MM.1S (cell line): ENCODE measurements around the gene TKTL1.

Experiments used
- DNase-seq: peaks from one replicate; pipeline ENCODE4 v3.0.0-alpha.2; 2015
- H2AFZ ChIP-seq: fragments of 300-600 bp; sonication (generic); 2 replicates; pipeline ENCODE4 v1.6.0; 2016; ENCODE audit warnings: antibody characterized with exemption, low read length
- H3F3A ChIP-seq: fragments of 300-600 bp; sonication (generic); 2 replicates; pipeline ENCODE4 v1.6.1; 2016; ENCODE audit warnings: mild to moderate bottlenecking, antibody characterized with exemption, low read length, moderate library complexity, mixed read lengths; ENCODE audit not compliant: insufficient read depth
- H3K27ac ChIP-seq: fragments of 300-600 bp; sonication (generic); 2 replicates; pipeline ENCODE4 v1.5.1; 2016; ENCODE audit warnings: mild to moderate bottlenecking, low read length
- H3K27me3 ChIP-seq: fragments of 300-600 bp; sonication (generic); replicated peaks from 2 replicates; pipeline ENCODE4 v1.6.0; 2016; ENCODE audit warnings: low read length; ENCODE audit not compliant: insufficient read depth
- H3K36me3 ChIP-seq: fragments of 300-600 bp; sonication (generic); replicated peaks from 2 replicates; pipeline ENCODE4 v1.6.1; 2016; ENCODE audit warnings: mild to moderate bottlenecking, low read length, mixed read lengths; ENCODE audit not compliant: insufficient read depth
- H3K4me1 ChIP-seq: fragments of 300-600 bp; sonication (generic); 2 replicates; pipeline ENCODE4 v1.6.1; 2016; ENCODE audit warnings: low read length, mixed read lengths
- H3K4me2 ChIP-seq: fragments of 300-600 bp; sonication (generic); 2 replicates; pipeline ENCODE4 v1.6.0; 2016; ENCODE audit warnings: low read depth, low read length
- H3K4me3 ChIP-seq: fragments of 300-600 bp; sonication (generic); 2 replicates; pipeline ENCODE4 v1.5.1; 2016; ENCODE audit warnings: low read length, mixed read lengths
- H3K79me2 ChIP-seq: fragments of 300-600 bp; sonication (generic); 2 replicates; pipeline ENCODE4 v1.6.1; 2016; ENCODE audit warnings: mixed run types, low read length, mixed read lengths
- H3K9ac ChIP-seq: fragments of 300-600 bp; sonication (generic); 2 replicates; pipeline ENCODE4 v1.6.1; 2016; ENCODE audit warnings: low read length, mixed read lengths
- H3K9me2 ChIP-seq: fragments of 300-600 bp; sonication (generic); replicated peaks from 2 replicates; pipeline ENCODE4 v1.6.1; 2016; ENCODE audit warnings: mild to moderate bottlenecking, low read length, mixed read lengths; ENCODE audit not compliant: insufficient read depth
- H3K9me3 ChIP-seq: fragments of 300-600 bp; sonication (generic); replicated peaks from 2 replicates; pipeline ENCODE4 v1.6.1; 2016; ENCODE audit warnings: mild to moderate bottlenecking, low read length, mixed read lengths; ENCODE audit not compliant: insufficient read depth
- H4K20me1 ChIP-seq: fragments of 300-600 bp; sonication (generic); 2 replicates; pipeline ENCODE4 v1.6.1; 2016; ENCODE audit warnings: mild to moderate bottlenecking, low read length, moderate library complexity, mixed read lengths; ENCODE audit not compliant: insufficient read depth
- EZH2 ChIP-seq: fragments of 300-600 bp; sonication (generic); optimal IDR thresholded peaks from 2 replicates; pipeline ENCODE3; 2017; ENCODE audit warnings: low read depth, mild to moderate bottlenecking, antibody characterized with exemption, low read length, mixed read lengths
- EZH2phosphoT487 ChIP-seq: fragments of 300-600 bp; sonication (generic); IDR thresholded peaks from 2 replicates; pipeline ENCODE4 v1.6.1; 2018; ENCODE audit warnings: antibody characterized with exemption, low read length
- TF ChIP-seq, protein P1 (sequence below): fragments of 300-600 bp; sonication (generic); IDR thresholded peaks from 2 replicates; pipeline ENCODE4 v1.5.1; 2016; ENCODE audit warnings: antibody characterized with exemption, low read length, mixed read lengths

The TKTL1 gene

DNA sequence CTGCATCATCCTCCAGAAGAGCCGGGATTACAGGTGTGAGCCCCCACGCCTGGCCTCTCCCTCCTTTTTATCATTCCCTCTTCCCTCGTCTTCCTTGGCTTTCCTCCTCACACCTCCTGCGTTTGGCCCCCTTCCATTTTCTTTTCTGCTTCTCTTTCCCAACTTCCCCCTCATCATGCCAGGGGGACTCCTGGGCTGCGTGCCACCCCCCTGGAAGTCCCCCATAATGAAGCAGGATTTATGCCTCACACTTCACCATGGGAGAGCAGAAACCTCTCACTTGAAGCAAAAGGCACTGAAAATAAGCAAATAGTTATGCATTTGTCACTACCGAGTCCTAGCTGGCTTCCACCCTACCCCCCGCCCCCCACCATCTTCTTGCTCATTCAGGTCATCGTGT lies 7.9 kb downstream of the TKTL1 start:
- H3K4me3 ChIP-seq = no peak overlapping the region
- no peaks in the 10 kb centered on the region for H3K9me3 ChIP-seq
- DNase-seq = no peak
- H2AFZ ChIP-seq = no peak overlapping the region
- no peaks in the 10 kb centered on the region for H3K79me2 ChIP-seq
- no peaks in the 10 kb centered on the region for H4K20me1 ChIP-seq
- H3K27me3 ChIP-seq = no peaks in the 10 kb centered on the region
- H3F3A ChIP-seq = peaks cover 4% of the 10 kb centered on the region; the same call in 1 of the 2 replicates
- no peaks in the 10 kb centered on the region for H3K36me3 ChIP-seq
- TF ChIP-seq, protein P1, sequence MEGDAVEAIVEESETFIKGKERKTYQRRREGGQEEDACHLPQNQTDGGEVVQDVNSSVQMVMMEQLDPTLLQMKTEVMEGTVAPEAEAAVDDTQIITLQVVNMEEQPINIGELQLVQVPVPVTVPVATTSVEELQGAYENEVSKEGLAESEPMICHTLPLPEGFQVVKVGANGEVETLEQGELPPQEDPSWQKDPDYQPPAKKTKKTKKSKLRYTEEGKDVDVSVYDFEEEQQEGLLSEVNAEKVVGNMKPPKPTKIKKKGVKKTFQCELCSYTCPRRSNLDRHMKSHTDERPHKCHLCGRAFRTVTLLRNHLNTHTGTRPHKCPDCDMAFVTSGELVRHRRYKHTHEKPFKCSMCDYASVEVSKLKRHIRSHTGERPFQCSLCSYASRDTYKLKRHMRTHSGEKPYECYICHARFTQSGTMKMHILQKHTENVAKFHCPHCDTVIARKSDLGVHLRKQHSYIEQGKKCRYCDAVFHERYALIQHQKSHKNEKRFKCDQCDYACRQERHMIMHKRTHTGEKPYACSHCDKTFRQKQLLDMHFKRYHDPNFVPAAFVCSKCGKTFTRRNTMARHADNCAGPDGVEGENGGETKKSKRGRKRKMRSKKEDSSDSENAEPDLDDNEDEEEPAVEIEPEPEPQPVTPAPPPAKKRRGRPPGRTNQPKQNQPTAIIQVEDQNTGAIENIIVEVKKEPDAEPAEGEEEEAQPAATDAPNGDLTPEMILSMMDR = no peak
- no peak for TF ChIP-seq EZH2
- TF ChIP-seq EZH2phosphoT487 = no peak
- H3K9ac ChIP-seq = no peak overlapping the region
- no peak overlapping the region for H3K27ac ChIP-seq
- H3K9me2 ChIP-seq = no peaks in the 10 kb centered on the region
- H3K4me1 ChIP-seq = peaks cover 8% of the 10 kb centered on the region; the same call in 1 of the 2 replicates
- H3K4me2 ChIP-seq = no peak overlapping the region

DNA sequence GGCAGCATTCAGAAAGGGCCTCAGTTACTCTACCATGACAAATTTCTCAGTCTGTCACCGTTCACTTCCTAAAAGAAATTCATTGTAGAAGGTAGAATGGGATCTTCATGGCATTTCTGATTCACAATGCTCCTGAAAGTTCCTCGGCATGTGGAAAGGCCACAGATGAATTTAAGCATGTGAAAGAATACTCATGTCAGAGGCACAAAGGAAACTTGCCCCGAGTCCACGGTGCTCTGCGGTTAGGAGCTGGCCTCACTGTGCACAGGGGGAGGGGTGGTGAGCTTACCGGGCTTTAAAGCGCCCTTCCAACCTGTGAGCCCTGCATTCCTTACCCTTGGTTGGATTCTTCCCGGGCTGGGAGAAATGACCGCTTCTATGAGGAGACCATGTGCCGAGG lies 9.3 kb downstream of the TKTL1 start:
- H3K27ac ChIP-seq = no peak overlapping the region
- no peak overlapping the region for H2AFZ ChIP-seq
- DNase-seq = no peak
- H3K4me3 ChIP-seq = no peak overlapping the region
- no peaks in the 10 kb centered on the region for H4K20me1 ChIP-seq
- H3K36me3 ChIP-seq = no peaks in the 10 kb centered on the region
- no peak overlapping the region for H3K9ac ChIP-seq
- no peaks in the 10 kb centered on the region for H3K27me3 ChIP-seq
- no peak overlapping the region for H3K4me2 ChIP-seq
- H3F3A ChIP-seq = no peaks in the 10 kb centered on the region
- H3K4me1 ChIP-seq = peaks cover 5% of the 10 kb centered on the region; the same call in 1 of the 2 replicates
- H3K9me3 ChIP-seq = no peaks in the 10 kb centered on the region
- no peaks in the 10 kb centered on the region for H3K9me2 ChIP-seq
- H3K79me2 ChIP-seq = no peaks in the 10 kb centered on the region
- TF ChIP-seq, protein P1 = no peak
- TF ChIP-seq EZH2 = no peak
- no peak for TF ChIP-seq EZH2phosphoT487

DNA sequence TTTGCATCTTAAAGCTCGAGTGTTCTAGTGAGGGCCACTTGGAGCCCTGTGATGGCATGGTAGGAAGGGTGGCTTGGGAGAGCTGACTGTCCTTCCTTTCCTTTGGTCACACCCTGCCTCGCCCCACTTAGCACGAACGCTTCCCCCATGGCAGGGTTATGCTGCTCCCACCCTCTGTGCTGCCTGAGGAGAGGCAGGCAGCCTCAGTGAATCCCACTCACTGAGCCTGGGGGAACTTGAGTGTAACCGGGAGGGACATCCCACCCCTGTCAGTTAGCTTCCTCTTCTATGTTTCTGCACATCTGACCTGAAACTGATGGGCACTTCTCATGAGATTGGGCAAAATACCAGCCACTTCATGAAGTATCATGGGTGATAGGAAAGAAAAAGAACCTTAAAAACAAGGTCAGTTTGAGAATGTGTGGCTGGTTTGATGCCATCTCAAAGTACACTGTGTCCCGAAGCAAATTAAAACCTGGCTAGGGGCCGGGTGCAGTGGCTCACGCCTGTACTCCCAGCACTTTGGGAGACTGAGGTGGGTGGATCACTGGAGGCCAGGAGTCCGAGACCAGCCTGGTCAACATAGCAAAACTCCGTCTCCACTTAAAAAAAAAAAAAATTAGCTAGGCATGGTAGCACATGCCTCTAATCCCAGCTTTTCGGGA lies 10.1 kb downstream of the TKTL1 start:
- no peaks in the 10 kb centered on the region for H3K27me3 ChIP-seq
- H3K9ac ChIP-seq = no peak overlapping the region
- TF ChIP-seq EZH2phosphoT487 (no peak), EZH2 (no peak)
- TF ChIP-seq, protein P1 = no peak
- peaks cover 5% of the 10 kb centered on the region; the same call in 1 of the 2 replicates for H3K4me1 ChIP-seq
- no peak for DNase-seq
- H3F3A ChIP-seq = no peaks in the 10 kb centered on the region
- H3K9me2 ChIP-seq = no peaks in the 10 kb centered on the region
- H2AFZ ChIP-seq = no peak overlapping the region
- no peak overlapping the region for H3K4me3 ChIP-seq
- no peak overlapping the region for H3K27ac ChIP-seq
- H4K20me1 ChIP-seq = no peaks in the 10 kb centered on the region
- no peak overlapping the region for H3K4me2 ChIP-seq
- H3K36me3 ChIP-seq = no peaks in the 10 kb centered on the region
- H3K79me2 ChIP-seq = no peaks in the 10 kb centered on the region
- H3K9me3 ChIP-seq = no peaks in the 10 kb centered on the region
